Caco-2 (cell line): ENCODE data around the gene IGDCC3. TPM values are rescaled to one million over a fixed set of nuclear protein-coding genes. Genes with fewer than 3 reads are reported as not detected.
A peak's percentile ranks its signal among the peaks of the same experiment; 100 is the strongest.

Experiments
- Bru-seq: library from RNA; stranded (reverse); fragments of 400-500 nt; gene quantifications from one replicate; lab custom pipeline; 2021; lab: Mats Ljungman, UMichigan
- BruChase-seq, 2 experiments: library from RNA; stranded (reverse); fragments of 400-500 nt; gene quantifications; one replicate each; lab custom pipeline; 2021; lab: Mats Ljungman, UMichigan
- BruUV-seq: library from RNA; stranded (reverse); fragments of 400-500 nt; replicated peaks from 2 replicates; lab custom pipeline; 2021; lab: Mats Ljungman, UMichigan
- CTCF ChIA-PET: fragments of 300-600 bp; sonication (Branson Sonifier 250); formaldehyde crosslinking; loops from one replicate; lab custom pipeline; 2022; ENCODE audit warnings: antibody characterized with exemption; lab: Charles Lee
- POLR2A ChIA-PET: fragments of 300-600 bp; sonication (Branson Sonifier 250); formaldehyde crosslinking; loops from one replicate; lab custom pipeline; 2022; ENCODE audit warnings: antibody characterized with exemption; lab: Charles Lee
- DNase-seq, 2 experiments: peaks; one replicate each; pipeline versions ENCODE4 v3.0.0 to v3.0.0-alpha.2; 2020 to 2022
- H3K27me3 ChIP-seq: replicated peaks from 2 replicates; pipeline ENCODE4 v1.6.0; 2011; ENCODE audit warnings: low read length; ENCODE audit not compliant: control insufficient read depth, insufficient read depth
- H3K36me3 ChIP-seq: 2 replicates; pipeline ENCODE4 v1.5.1; 2011; ENCODE audit warnings: low read length; ENCODE audit not compliant: control insufficient read depth, insufficient read depth
- H3K4me1 ChIP-seq: fragments of 250-450 bp; sonication (Bioruptor Pico); 2 replicates; pipeline ENCODE4 v1.5.1; 2020; ENCODE audit warnings: mild to moderate bottlenecking
- H3K4me3 ChIP-seq: 2 replicates; pipeline ENCODE4 v1.5.1; 2011; ENCODE audit warnings: low read depth, mild to moderate bottlenecking, control low read depth, low read length
- H3K9me3 ChIP-seq: fragments of 250-450 bp; sonication (Bioruptor Pico); 2 replicates; pipeline ENCODE4 v1.5.1; 2020; ENCODE audit warnings: mild to moderate bottlenecking, moderate library complexity
- H3K27ac Mint-ChIP-seq: one replicate; pipeline ENCODE4 v1.8.0; 2022; ENCODE audit warnings: mixed read lengths; ENCODE audit not compliant: unreplicated experiment
- H3K27me3 Mint-ChIP-seq: one replicate; pipeline ENCODE4 v1.8.0; 2022; ENCODE audit warnings: mixed read lengths; ENCODE audit not compliant: insufficient read depth, unreplicated experiment
- H3K36me3 Mint-ChIP-seq: one replicate; pipeline ENCODE4 v1.8.0; 2022; ENCODE audit warnings: mild to moderate bottlenecking, mixed read lengths; ENCODE audit not compliant: insufficient read depth, unreplicated experiment
- H3K4me1 Mint-ChIP-seq: one replicate; pipeline ENCODE4 v1.8.0; 2022; ENCODE audit warnings: low read depth, mixed read lengths; ENCODE audit not compliant: unreplicated experiment
- H3K4me3 Mint-ChIP-seq: one replicate; pipeline ENCODE4 v1.8.0; 2022; ENCODE audit warnings: mild to moderate bottlenecking, moderate library complexity, mixed read lengths; ENCODE audit not compliant: unreplicated experiment
- H3K9me3 Mint-ChIP-seq: one replicate; pipeline ENCODE4 v1.8.0; 2022; ENCODE audit warnings: mixed read lengths; ENCODE audit not compliant: unreplicated experiment
- CTCF ChIP-seq, 2 experiments: fragments of 200-600 bp in 1 of 2; IDR thresholded peaks; 1 replicate in 1 of 2; 2 replicates in 1 of 2; pipeline versions ENCODE4 v1.5.1 to v1.8.0; 2011 to 2022; ENCODE audit warnings: antibody characterized with exemption in 1 of 2, control low read depth in 1 of 2, inconsistent platforms in 1 of 2, low read depth in 1 of 2, low read length in 1 of 2, mild to moderate bottlenecking in 1 of 2, moderate library complexity in 1 of 2; ENCODE audit not compliant: insufficient read depth in 1 of 2, severe bottlenecking in 1 of 2, unreplicated experiment in 1 of 2
- intact Hi-C: fragments of 100-400 bp; cut with micrococcal nuclease; formaldehyde crosslinking; loops from one replicate; pipeline ENCODE4 v1.10.0; 2022; ENCODE audit not compliant: unreplicated experiment
- long read RNA-seq: library from polyadenylated mRNA; stranded (forward); transcript quantifications from one replicate; pipeline ENCODE4 v2.0.0, GENCODE V29; 2022
- total RNA-seq: library from RNA; stranded (reverse); gene quantifications from 2 replicates; pipeline ENCODE4 v1.2.3, GENCODE V29; 2022

IGDCC3 gene
- total RNA-seq (43.5 and 51.2 TPM in 2 replicates), Bru-seq, nascent RNA (percentile 73 among the genes with signal in this experiment), BruChase-seq, experiment 1, labeled RNA remaining after a 2-hour chase (percentile 75 among the genes with signal in this experiment), BruChase-seq, experiment 2, labeled RNA remaining after a 6-hour chase (percentile 78 among the genes with signal in this experiment)
- long read RNA-seq, full-length matches to known transcripts = 35 of 105 reads
- long read RNA-seq, partial matches to known transcripts = 14 of 105 reads
- long read RNA-seq, other reads (novel, unspliced or antisense) = 56 of 105 reads

GRCh38 chr15:65377976-65378366 lies at the start of gene IGDCC3:
Gene IGDCC3 (minus strand): TSS chr15:65378002. CDS start chr15:65377788, 214 bp downstream.
- peak; percentile 83 to 88 for DNase-seq
- TF ChIP-seq CTCF (IDR thresholded peaks at IDR 0.05; ENCODE audit: insufficient read depth in 1 of 2, low read depth in 1 of 2, low read length in 1 of 2, severe bottlenecking in 1 of 2, unreplicated experiment in 1 of 2) = no peak
- Mint-ChIP-seq H3K4me1 (peaks cover 34% of the 10 kb centered on the region), H3K9me3 (no peaks in the 10 kb centered on the region), H3K36me3 (peaks cover 24% of the 10 kb centered on the region), H3K27ac (peak within 1 kb of the TSS; percentile 90), H3K4me3 (peak within 1 kb of the TSS; percentile 100), H3K27me3 (no peaks in the 10 kb centered on the region)
- H3K4me3 ChIP-seq = peak within 1 kb of the TSS; percentile 91
- POLR2A ChIA-PET = interaction anchor here (0.7 to 4.0 kb wide), 5 partner anchors 10 to 91 kb away, joined by 3 to 25 read pairs (median 6); partner anchors contain the start of genes PARP16 and RNU5B-1
- no TSS peak for BruUV-seq
- H3K4me1 ChIP-seq = peaks cover 31% of the 10 kb centered on the region
- peaks cover 4% of the 10 kb centered on the region for H3K36me3 ChIP-seq
- intact Hi-C loops = loop anchor here (1.0 kb wide), 1 partner anchor 13 kb away; no protein-coding TSS in a partner anchor
- CTCF ChIA-PET = interaction anchor here (0.5 to 1.3 kb wide), 4 partner anchors 22 to 73 kb away, joined by 3 to 5 read pairs (median 4); partner anchors contain the start of gene RNU5B-1
- no peaks in the 10 kb centered on the region for H3K27me3 ChIP-seq
- H3K9me3 ChIP-seq = no peaks in the 10 kb centered on the region

- BruUV-seq = no TSS peak
Measured at GRCh38 chr15:65426216-65426853, 48.5 kb upstream of the IGDCC3 start.

More at GRCh38 chr15:65426216-65426853, 48.5 kb upstream of the IGDCC3 start:
- Mint-ChIP-seq H3K36me3 (no peaks in the 10 kb centered on the region), H3K9me3 (no peaks in the 10 kb centered on the region), H3K27me3 (no peaks in the 10 kb centered on the region), H3K4me1 (peaks cover 19% of the 10 kb centered on the region), H3K4me3 (no peak overlapping the region), H3K27ac (no peak overlapping the region)
- Histone ChIP-seq H3K4me3 (no peak overlapping the region), H3K4me1 (peaks cover 4% of the 10 kb centered on the region; the same call in 1 of the 2 replicates), H3K36me3 (no peaks in the 10 kb centered on the region), H3K27me3 (no peaks in the 10 kb centered on the region), H3K9me3 (no peaks in the 10 kb centered on the region)
- CTCF ChIA-PET = no interaction called here
- POLR2A ChIA-PET = no interaction called here
- intact Hi-C loops = no loop called here
- DNase-seq = no peak
- no peak for TF ChIP-seq CTCF (IDR thresholded peaks at IDR 0.05; ENCODE audit: insufficient read depth in 1 of 2, low read depth in 1 of 2, low read length in 1 of 2, severe bottlenecking in 1 of 2, unreplicated experiment in 1 of 2)
